COLO829 (cell line): ENCODE data around the gene AACS.
"Not testable (repeated sequence)": the region's sequence is repeated elsewhere in the genome, so short reads cannot be mapped to it uniquely, and the experiment has no call there.

Experiments
- DNase-seq: peaks from one replicate; pipeline ENCODE4 v3.0.0; 2012; ENCODE audit warnings: low spot score

The AACS gene, protein sequence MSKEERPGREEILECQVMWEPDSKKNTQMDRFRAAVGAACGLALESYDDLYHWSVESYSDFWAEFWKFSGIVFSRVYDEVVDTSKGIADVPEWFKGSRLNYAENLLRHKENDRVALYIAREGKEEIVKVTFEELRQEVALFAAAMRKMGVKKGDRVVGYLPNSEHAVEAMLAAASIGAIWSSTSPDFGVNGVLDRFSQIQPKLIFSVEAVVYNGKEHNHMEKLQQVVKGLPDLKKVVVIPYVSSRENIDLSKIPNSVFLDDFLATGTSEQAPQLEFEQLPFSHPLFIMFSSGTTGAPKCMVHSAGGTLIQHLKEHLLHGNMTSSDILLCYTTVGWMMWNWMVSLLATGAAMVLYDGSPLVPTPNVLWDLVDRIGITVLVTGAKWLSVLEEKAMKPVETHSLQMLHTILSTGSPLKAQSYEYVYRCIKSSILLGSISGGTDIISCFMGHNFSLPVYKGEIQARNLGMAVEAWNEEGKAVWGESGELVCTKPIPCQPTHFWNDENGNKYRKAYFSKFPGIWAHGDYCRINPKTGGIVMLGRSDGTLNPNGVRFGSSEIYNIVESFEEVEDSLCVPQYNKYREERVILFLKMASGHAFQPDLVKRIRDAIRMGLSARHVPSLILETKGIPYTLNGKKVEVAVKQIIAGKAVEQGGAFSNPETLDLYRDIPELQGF

DNA sequence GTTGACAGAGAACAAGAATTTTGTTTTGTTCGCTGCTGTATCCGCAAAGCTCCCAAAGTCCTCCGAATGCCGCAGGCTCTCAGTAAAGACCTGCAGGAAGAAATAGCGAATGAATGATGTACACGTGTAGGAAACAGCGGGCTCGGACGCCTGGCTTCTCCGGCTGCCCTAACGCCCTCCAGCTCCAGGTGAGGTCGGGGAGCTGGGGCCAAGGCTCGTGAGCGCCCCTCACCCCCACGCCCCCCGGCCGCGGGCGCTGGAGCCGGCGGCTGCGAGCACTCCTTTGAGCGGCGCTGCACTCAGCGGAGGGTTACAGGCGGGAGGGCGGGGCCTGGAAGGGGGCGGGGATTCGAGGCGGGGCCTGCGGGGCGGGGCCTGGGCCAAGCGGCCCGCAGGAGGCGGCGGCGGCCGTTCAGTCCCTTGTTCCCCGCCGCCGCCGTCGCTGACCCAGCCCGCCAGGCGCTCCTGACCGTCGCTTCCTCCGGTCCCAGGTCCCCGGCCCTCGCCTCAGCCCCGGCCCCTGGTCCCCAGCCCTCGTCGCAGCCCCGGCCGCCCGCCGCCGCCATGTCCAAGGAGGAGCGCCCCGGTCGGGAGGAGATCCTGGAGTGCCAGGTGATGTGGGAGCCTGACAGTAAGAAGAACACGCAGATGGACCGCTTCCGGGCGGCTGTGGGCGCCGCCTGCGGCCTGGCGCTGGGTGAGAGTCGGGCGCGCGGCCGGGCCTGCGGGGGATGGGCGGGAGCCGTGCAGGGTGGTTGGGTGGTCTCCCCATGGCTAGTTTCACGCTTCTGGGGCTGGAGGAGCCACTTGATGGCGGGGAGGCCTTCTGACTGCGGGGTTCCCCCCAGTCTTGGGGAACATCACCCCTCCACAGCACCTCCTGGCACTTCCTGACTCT, at the start of gene AACS:
TSS of gene AACS (plus strand) at position 415 of the 898 bp plus-strand sequence. CDS start at position 565, 150 bp downstream.
- peak; percentile 84 for DNase-seq

DNA sequence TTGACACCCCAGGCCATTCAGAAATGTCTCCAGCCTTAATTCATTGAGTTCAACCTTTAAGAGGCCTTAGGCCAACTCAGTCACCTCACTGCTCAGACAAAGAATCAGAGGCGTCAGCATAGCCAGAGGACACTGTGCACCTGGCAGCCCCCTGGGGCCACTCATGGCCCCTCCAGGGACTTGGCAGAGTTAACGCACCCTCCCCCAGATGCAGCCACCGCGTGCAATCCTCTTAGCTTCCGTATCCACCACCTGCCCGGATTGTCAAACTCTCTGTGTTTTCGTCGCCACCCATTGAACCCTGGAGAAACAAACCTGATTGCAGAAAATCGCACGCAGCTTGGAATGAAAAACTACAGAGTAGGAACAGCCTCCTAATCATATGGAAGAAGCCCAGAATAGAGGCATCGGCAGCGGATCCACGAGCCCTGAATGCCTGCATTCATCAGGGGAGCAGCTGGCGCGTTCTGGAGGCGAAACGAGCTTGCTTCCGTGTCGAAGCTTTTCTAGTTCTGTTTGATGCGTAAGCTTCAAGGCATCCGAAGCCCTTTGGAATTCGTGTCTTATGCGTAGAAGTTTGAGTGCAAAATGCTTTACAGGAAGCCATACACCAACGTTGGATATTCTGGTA, 49.4 kb upstream of the AACS start:
- peak; percentile 91 for DNase-seq

DNA sequence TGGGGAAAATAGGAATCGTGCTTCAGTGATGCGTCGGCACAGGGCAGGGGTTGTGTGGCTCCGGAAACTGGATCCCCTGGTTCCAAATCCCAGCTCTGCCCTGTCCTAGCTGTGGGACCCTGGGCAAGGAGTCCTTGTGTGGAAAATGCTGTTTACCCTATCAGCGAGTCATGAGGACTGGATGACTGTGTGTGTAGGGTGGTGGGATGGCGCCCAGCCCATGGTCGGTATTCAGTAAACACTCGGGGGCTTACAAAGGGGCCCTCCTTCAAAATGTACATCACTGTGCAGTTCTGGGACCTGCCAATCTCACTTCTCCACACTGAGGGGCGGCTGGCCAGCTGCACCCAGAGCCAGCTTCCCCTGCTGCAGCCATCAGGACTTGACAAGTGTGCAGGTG, 47.4 kb upstream of the AACS start:
- no peak for DNase-seq

DNA sequence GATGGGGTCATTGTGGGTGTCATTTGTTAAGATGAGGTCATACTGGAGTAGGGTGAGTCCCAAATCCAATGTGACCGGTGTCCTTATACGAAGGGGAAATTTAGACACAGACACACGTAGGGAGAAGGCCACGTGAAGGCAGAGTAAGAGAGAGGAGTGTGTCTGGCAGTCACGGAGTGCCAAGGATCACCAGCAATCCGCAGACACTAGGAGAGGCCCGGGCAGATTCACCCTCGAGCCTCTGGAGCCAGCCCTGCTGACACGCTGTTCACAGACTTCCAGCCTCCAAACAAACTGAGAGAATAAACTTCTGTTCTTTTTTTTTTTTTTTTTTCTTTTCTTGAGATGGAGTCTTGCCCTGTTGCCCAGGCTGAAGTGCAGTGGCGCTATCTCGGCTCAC, 46.9 kb upstream of the AACS start:
- DNase-seq, result no peak

DNA sequence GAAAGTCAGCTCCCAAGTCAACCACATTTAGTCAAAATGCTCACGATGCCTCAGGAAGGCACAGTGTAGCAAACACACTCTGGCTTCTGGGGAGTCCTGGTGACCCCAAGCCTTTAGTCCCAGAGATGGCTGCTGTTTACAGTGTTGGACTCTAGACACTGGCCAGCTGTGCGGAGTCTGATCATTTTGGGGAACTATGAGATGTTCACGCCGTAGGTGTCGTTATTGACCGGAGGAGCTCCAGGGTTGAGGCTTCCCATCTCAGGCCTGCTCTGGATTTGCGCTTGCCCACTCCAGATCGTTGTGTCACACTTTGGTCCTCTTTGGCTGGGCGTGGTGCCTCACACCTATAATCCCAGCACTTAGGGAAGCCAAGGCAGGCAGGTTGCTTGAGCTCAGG, 44.1 kb upstream of the AACS start:
- DNase-seq, result no peak

DNA sequence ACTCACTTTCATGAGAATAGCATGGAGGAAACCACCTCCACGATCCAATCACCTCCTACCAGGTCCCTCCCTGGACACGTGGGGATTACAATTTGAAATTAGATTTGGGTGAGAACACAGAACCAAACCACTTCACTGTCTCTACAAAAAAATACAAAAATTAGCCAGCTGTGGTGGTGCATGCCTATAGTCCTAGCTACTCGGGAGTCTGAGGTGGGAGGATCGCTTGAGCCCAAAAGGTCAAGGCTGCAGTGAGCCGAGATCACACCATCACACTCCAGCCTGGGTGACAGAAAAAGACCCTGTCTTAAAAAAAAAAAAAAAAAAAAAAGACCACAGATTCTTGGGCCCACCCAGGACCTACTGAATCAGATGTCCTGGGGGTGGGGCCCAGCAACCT, 43.5 kb upstream of the AACS start:
- DNase-seq, result no peak

DNA sequence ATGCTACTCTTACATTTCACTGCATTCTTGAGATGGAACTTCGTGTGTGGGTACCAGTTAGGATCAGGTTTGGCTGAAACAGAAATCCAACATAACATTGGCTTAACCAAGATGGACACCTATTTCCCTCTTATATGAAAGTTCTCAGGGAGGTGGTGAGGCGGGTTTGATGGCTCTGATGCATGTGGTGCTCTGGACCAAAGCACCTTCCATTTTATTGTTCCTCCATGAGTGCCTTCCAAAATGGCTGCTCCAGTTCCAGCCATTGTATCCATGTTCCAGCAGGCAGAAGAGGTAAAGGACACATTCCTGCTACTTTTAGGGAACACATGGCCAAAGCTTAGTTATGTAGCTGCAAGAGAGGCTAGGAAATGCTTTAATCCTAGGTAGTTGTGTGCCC, 42.2 kb upstream of the AACS start:
- DNase-seq, result no peak

DNA sequence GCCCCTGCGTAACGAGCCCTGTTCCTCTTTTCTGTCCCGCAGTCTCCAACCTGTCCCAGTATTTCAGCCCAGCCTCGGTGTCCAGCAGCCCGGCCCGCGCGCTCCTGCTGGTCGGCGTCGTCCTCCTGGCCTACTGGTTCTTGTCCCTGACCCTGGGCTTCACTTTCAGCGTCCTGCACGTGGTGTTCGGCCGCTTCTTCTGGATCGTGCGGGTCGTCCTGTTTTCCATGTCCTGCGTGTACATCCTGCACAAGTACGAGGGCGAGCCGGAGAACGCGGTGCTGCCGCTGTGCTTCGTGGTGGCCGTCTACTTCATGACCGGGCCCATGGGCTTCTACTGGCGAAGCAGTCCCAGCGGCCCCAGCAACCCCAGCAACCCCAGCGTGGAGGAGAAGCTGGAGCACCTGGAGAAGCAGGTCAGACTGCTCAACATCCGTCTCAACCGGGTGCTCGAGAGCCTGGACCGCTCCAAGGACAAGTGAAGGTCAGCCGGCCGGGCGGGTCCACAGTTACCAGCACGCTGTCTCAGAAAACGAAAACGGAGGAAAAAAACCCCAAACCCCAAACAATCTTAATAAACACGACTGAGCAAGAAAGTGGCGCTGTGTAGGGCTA, 40.2 kb upstream of the AACS start:
- no peak for DNase-seq

DNA sequence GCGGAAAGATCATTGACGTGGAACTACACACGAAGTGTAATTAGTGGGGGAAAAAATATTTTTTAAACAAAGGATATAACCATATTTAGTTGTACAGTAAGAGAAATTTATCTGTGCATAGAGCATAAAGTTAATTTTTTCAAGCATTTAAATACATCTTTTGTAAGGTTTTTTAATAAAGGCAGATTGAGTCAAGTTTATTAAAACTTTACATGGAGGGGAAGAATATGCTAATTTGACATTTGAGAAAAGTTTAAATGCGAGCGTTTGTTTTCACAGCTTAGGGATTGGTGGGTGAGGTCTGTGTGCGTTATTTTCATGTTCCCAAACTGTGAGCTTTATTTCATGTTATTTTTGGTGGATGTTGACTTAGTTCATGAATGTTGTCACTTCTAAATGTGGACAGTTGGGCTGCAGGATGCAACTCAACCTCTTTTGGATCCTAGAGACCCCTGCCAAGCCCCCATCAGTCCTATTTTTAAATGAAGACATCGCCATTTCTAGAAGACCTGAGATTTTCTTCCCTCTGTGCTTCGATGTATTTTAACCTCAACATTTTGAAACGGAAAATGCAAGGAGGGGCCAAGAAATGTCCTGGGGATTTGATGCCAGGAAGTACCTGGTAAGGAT, 39.5 kb upstream of the AACS start:
- no peak for DNase-seq

DNA sequence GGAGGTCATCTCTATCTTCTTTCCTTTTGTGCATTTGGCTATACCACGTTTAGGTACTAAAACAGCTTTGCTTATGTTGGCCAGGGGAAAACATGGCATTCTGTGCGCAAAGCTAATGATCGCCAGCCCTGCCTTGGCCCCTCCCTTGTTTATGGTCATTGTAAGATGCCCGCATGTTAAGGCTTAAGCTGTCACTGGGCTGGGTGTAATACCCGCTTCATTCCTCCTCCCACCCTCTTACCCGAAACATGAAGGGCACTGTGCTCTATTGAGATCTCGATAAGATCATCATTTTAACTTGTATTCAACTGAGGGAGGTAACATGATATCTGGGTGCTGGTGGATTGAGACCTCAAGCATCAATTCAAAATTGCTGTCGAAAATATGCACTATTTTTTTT, 37.1 kb upstream of the AACS start:
- no peak for DNase-seq

DNA sequence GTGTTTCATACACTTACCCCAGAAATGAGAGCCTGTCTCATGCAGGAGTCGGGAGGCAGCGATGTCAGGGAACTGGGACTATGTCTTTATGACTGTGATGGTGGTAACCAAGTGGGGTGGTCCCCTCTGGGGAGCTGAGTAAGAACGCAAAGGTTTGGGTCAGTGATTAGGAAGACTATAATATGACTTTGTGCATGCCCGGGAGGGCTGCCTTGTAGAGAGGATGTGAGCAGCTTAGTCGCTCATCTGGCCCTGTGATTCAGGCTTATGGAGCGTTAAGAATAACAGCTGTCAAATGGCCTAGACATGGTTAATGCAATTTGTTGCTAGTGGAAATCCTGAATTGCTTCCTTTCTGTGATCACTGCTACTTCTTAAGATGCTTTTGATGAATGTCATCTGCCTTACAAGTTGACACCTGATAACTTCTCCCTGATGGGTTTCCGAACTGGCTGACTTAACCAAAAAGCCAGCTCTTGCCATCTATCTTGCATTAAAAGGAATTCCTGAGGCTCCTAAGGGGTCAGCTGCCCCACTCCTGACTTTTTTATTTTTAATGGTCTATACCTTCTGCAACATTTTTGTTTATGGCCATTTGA, 35.4 kb upstream of the AACS start:
- DNase-seq, result no peak

DNA sequence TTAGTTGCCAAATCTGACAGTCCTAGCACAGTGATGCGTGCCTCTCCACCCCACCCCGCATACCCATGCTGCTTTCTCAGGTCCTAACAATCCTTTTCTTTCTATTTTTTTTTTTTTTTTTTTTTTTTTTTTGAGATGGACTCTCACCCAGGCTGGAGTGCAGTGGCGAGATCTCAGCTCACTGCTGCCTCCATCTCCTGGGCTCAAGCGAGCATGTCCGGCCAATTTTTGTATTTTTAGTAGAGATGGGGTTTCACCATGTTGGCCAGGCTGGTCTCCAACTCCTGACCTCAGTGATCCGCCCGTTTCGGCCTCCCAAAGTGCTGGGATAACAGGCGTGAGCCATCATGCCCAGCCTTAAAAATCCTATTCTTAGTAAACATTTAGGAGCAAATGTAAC, 33.8 kb upstream of the AACS start:
- not testable (repeated sequence) for DNase-seq

DNA sequence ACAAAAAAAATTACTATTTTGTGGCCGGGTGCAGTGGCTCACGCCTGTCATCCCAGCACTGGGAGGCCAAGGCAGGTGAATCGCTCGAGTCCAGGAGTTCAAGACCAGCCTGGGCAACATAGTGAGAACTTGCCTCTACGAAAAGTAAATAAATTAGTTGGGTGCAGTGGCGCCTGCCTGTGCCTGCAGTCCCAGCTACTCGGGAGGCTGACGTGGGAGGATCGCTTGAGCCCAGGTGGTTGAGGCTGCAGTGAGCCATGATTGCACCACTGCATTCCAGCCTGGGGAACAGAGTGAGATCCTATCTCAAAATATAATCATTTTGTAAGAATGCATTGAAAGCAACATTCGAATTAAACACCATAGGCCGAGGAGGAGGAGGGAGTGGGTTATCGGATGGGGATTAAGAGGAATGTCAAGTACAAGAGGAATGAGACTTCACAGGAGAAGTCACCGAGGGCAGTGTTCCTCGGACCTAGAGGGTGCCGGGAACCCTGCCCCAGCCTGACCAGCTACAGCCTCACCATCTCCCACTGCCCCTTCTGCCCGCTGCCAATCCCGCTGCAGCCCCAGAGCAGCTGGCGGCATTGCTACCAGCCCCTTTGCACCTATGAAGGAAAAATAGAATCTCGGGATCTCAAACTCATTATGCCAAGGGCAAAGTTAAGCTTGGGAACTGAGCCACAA, 32.6 kb upstream of the AACS start:
- no peak for DNase-seq

DNA sequence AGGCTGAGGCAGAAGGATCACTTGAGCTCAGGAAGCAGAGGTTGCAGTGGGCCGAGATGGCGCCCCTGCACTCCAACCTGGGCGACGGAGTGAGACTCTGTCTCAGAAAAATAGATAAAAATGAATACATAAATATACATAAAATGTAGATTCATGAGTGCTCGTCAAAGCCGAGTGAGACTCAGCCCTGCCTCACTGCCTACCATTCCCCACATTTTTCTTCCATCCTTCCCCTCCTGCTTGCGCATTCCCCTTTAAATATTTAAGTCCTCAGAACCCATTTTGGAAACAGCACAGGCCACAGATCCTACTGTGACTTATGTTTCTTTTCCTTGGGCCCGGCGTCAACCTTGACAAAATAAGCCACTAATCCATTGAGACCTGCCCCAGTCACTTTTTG, 31.9 kb upstream of the AACS start:
- no peak for DNase-seq

DNA sequence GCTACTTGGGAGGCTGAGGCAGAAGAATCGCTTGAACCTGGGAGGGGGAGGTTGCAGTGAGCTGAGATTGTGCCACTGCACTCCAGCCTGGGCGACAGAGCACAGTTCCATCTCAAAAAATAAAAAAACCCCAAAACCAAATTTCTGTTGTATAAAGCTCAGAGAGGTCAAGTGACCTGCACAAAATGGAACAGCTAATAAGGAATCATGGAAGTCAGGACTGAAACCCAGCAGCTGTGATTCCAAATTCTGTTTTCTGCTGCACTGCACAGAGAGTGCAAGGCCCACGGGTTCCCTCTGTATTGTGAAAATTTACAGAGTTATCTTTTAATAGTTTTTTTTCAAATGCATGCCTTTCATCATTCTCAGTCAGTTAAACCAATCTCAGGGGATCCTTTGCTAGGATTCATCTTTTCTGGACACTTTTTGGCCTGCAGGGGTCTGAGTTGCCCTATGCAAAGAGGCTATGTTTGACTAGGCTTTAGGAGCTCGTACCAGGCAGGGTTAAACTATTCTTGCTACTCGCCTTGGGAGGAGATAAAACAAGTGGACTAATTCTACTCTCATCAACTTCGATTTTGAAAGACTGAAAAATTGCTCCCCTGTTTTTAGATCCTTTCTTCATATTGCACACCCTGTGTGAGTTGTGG, 26.1 kb upstream of the AACS start:
- DNase-seq, result no peak

DNA sequence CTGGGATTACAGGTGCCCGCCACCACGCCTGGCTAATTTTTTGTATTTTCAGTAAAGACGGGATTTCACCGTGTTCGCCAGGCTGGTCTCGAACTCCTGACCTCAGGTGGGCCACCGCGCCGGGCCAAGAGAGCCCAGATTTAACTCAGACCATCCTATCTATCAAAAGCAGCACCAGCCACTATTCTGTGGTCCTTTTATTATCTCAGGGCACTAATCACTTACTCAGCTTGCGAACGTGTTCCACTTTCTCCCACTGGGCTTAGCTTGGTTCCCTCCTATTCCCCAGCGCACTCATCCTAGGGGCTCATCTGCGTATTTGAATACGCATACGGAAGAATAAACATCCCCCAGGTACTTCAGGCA, 16.2 kb upstream of the AACS start:
- DNase-seq, result no peak

DNA sequence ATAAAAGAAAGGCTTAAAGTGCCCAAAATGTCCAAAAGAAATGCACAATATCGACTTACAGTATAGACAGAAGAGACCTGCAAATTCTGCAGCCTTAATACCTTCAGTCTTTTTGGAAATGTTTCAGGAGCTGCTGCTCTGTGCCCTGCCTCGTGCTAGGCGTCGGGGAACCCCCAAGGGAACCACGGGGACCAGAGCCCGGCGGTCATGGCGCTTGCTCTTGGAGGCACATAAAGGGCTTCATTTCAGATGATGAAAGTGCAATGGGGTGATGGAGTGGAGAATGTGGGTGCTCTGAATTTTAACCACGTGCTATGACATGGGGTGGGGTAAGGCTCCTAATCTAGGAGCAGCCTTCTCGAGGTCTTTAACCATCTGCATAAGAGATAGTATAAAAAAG, 14.8 kb upstream of the AACS start:
- no peak for DNase-seq

DNA sequence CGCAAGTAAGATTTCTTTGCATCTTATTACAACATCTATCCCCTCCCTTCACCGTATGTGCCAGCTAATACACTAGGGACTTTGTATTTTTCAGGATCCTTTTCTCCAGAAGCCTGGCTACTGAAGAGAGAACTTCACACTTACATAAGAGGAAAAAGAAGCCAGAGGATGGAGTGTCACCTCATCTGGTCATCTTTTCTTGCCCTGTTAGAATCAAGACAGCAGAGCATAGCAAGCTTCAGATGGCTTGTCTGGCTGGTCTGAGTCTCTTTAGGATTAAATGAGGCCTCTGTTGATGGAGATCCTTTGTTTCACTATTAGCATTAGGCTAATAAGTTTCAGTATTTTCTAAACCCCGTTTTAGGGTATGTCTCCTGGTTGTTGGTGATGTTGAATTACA, 14.4 kb upstream of the AACS start:
- DNase-seq, result no peak

DNA sequence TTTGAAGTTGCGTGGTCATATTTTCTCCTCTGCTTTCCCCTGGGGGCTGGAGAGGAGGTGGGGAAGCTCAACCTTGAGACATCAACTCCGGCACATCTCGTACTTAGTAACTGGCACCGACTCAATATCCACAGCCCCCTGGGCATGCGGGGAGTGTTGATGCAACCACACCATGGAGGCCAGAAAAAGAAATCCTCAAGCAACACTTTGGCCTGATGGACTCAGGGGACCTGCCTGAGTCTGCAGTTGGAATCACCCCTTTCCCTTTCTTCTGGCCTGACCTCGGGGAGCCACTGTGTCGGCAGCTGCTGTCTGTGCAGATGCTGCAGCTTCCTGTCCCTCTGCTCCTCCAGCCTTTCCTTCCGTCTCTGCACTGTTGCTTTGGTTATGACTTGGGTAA, 11.4 kb upstream of the AACS start:
- DNase-seq, result no peak

DNA sequence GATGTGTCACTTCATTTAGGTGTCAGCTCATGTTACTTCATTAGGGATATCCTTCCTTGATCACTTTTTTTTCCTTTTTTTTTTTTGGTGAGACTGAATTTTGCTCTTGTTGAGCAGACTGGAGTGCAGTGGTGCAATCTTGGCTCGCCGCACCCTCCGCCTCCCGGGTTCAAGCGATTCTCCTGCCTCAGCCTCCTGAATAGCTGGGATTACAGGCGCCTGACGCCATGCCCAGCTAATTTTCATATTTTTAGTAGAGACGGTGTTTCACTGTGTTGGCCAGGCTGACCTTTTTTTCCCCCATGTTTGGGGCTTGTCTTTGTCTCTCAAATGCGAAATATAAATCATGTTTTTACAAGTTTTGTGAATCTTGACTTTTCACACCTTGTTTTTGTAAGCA, 9.6 kb upstream of the AACS start:
- DNase-seq, result no peak
